D341Med (cell line): ENCODE results near the gene DYNLT2B.
"Not testable (repeated sequence)": the region's sequence is repeated elsewhere in the genome, so short reads cannot be mapped to it uniquely, and the experiment has no call there.

Experiments used
- DNase-seq: peaks from one replicate; pipeline ENCODE4 v3.0.0; 2012; ENCODE audit warnings: low spot score

DYNLT2B gene

DNA sequence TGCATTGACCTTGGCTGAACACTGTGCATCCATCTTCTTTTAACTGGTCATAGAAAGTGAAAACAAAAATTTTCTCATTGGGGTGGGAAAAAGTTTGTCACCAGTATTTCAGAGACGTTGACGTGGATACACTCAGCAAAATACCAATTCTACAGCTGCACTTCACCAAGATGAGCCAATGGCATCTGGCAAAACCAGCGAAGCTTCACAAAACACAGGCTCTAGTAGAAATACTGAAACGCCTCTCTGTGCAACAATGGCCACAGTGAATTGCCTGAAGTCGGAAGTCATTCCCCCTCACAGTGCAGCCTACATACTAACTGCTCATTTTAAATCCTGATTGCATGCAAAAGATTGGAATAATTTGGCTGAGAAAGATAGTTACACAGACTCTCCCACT is 47.5 kb downstream of the DYNLT2B start:
- DNase-seq: no peak

DNA sequence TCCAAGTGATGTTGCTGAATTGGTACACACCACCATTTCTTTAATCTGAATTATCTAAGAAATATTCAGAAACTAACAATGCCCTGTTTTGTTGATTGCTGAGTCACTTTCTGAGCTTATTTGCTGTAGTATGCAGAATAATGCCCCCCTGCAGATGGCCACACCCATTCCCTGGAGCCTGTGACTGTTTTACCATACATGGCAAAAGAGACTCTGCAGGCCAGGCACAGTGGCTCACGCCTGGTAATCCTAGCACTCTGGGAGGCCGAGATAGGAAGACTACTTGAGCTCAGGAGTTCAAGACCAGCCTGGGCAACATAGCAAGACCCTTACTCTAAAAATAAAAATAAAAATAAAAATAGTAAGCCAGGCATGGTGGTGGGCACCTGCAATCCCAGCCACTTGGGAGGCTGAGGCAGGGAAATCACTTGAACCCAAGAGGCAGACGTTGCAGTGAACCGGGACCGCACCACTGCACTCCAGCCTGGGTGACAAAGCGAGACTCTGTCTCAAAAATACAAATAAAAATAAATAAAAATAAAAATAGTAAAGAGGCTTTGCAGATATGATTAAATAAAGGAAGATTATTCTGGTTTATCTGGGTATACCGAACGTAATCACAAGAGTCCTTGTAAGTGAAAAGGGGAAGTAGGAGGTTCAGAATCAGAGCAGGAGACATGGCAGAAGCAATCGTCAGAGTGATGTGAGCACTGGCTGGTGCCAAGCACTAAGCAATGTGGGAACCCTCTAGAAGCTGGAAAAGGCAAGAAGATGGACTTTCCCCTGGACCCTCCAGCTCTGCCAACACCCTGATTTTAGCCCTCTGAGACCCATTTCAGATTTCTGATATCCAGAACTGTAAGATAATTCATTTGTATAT is 49.5 kb downstream of the DYNLT2B start:
- no peak for DNase-seq

DNA sequence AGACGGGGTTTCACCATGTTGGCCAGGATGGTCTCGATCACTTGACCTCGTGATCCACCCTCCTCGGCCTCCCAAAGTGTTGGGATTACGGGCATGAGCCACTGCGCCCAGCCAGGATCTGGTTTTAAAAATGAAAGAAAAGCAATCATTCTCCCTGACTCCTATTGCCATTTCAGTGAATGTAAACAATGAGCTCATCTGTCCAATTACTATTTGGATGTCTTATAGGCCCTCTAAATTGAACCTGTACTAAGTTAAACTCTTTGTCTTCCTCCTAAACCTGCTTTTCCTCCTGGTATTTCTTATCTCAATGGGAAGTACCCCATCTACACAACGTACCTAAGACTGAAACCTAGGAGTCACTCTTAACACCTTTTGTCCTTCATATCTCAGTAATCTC is 54.2 kb downstream of the DYNLT2B start:
- DNase-seq: no peak

DNA sequence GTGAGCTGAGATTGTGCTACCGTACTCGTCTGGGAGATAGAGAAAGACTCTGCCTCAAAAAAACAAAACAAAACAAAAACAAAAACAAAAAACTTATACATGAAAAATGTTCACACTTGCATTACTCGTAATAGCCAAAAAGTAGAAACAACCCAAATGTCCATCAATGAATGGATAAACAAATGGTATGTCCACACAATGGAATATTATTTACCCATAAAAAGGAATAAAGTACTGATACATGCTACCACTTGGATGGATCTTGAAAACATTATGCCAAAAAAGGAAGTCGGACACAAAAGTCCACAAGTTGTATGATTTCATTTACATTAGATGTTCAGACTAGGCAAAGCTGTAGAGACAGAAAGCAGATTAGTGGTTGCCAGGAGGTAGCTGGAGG is 57.3 kb downstream of the DYNLT2B start:
- no peak for DNase-seq

DNA sequence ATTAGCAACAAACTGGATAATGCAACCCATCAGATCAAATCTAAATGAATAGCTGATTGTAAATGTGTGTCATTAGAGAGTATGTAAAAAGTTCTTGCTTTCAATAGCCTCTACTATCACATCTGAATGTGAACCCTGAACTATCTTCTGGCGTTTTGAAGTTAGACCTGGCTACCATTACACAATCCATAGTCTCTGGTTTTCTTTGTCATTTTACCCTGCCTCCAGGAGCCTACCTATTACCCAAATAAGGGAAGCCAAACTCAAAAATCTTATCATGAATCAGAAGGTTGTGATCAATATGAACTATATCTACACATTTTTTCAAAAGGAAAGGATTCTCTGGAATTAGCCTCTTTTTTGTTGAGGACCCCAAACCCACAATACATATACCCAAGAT is 62.3 kb downstream of the DYNLT2B start:
- no peak for DNase-seq

DNA sequence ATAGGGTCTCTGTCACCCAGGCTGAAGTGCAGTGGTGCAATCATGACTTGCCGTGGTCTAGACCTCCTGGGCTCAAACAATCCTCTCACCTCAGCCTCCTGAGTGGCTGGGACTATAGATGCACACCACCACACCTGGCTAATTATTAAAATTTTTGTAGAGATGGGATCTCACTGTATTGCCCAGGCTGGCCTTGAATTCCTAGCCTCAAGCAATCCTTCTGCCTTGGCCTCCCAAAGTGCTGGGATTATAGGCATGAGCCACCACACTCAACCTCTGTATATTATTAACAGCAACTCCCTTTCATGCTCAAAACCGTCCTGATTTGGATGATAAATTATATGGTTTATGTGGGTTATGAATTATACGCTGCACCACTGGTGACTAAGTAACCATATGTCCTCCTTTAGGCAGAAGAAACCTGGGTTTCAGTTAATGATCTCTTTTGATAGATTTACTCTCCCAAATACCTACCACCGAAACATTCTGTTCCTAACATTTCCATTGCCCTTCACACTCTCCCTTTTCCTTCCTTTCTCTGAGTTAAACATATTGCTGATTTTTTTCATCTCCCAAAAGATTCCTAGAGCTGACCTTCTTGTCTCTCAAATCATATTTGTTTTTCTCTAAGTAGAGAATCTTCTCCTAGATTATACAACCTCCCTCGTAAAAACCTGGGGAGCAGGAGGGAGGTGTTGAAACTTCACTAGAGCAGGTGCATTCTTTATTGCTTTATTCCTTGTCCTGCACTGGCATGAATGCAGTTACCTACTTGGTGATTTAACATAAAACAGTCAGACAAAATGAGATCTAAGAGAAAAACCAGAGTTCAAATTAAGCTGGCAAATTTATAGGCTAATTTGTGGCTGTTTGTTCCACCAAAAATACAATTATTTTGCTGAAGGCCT is 63.4 kb downstream of the DYNLT2B start:
- DNase-seq: no peak

DNA sequence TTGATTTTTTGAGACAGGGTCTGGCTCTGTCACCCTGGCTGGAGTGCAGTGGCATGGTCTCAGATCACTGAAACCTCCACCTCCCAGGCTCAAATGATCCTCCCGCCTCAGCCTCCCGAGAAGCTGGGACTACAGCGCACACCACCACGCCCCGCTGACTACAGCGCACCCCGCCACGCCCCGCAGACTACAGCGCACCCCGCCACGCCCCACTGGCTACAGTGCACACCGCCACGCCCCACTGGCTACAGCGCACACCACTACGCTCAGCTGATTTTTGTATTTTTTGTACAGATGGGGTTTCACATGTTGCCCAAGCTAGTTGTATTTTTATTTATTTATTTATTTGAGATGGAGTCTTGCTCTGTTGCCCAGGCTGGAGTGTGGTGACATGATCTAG is 66.1 kb downstream of the DYNLT2B start:
- no peak for DNase-seq

DNA sequence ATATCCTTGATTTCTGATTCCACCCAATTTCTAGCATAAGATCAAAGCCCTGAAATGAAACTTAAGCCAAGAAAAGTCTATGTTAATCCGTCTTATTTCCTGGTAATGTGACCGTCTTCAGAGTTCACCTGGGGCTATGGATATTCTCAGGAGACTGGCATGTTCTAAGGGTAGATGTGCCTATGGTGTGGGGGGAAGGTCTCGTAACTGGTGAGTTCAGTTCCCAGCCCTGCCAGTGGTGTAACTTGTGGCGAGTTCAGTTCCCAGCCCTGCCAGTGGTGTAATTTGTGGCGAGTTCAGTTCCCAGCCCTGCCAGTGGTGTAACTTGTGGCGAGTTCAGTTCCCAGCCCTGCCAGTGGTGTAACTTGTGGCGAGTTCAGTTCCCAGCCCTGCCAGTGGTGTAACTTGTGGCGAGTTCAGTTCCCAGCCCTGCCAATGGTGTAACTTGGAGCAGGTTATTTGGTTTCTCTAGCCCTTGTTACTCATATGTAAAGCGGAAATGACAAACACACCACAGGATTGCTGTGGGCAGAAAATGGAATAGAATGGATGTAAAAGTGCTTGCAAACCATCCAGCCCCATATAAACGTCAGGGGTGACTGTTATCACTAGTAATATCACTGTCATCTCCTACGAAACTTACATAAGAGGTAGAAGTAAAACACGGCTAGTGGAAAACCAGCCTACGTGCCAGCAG is 71.3 kb downstream of the DYNLT2B start:
- no peak for DNase-seq

DNA sequence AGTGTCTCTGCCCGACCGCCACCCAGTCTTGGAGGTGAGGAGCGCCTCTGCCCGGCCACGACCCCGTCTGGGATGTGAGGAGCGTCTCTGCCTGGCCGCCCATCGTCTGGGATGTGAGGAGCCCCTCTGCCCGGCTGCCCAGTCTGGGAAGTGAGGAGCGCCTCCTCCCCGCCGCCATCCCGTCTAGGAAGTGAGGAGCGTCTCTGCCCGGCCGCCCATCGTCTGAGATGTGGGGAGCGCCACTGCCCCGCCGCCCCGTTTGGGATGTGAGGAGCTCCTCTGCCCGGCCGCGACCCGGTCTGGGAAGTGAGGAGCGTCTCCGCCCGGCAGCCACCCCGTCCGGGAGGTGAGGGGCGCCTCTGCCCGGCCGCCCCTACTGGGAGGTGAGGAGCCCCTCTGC is 73.9 kb downstream of the DYNLT2B start:
- DNase-seq: not testable (repeated sequence)

DNA sequence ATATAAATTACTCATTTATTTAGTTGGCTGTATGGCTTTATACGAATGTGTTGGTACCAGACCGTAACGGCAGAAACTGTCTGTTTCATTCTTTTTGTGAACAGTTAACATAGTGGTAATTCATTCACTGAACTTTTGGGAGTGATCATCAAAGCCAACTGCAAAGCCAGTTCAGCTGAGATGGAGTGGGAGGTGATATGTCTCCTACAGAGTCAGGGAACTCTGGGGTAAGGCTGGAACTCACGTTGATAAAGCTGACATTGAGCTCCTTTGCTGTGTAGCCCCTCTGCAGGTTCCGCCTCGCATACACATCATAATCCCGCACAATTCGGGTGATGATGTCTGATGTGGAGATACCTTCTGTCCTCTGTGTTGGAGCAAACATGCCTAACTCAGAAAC is 76.3 kb downstream of the DYNLT2B start:
- DNase-seq: no peak
